ENCODE measurements around the gene RBP3. TPM values are rescaled to one million over a fixed set of nuclear protein-coding genes. Genes with fewer than 3 reads are reported as not detected.

RBP3 gene
- total and polyA plus RNA-seq, 2 of the 4 experiments (the other 2 are of a cell fraction): not detected

GRCh38 chr10:47359101-47359500, 10.9 kb downstream of the RBP3 start:
- DNase-seq (no peak), ATAC-seq (ENCODE audit: low read depth) (no peak)
- Histone ChIP-seq H3K18ac (ENCODE audit: low read depth, low read length) (no peak overlapping the region), H2BK15ac (ENCODE audit: low read depth, low read length) (no peak overlapping the region), H3K9me1 (ENCODE audit: insufficient read depth, low read length) (no peaks in the 10 kb centered on the region), H3K36me3 (ENCODE audit: control insufficient read depth, insufficient read depth, low read length) (no peaks in the 10 kb centered on the region), H3K27me3 (ENCODE audit: control insufficient read depth, insufficient read depth, low read length) (peaks cover 19% of the 10 kb centered on the region), H3K4me3 (ENCODE audit: insufficient read depth, low read depth, low read length) (no peak overlapping the region), H3K4me1 (ENCODE audit: control insufficient read depth, insufficient read depth, low read length) (no peaks in the 10 kb centered on the region), H3K14ac (replicated peaks; ENCODE audit: low read depth, low read length) (no peak overlapping the region), H2AK9ac (replicated peaks; ENCODE audit: low read depth, low read length, poor library complexity) (no peak overlapping the region), H4K91ac (ENCODE audit: insufficient read depth, low read depth, low read length) (no peak overlapping the region), H3K79me1 (ENCODE audit: low read depth in 1 of 2, low read length in 2 of 2) (no peaks in the 10 kb centered on the region), H2BK120ac (ENCODE audit: low read depth, low read length) (no peak overlapping the region), H3K23ac (ENCODE audit: low read depth, low read length) (no peak overlapping the region), H2AK5ac (ENCODE audit: low read depth, low read length) (no peak overlapping the region), H3K9ac (ENCODE audit: low read depth, low read length) (no peak overlapping the region), H2AFZ (replicated peaks; ENCODE audit: low read length, poor library complexity) (no peak overlapping the region), H4K20me1 (ENCODE audit: insufficient read depth, low read length) (no peaks in the 10 kb centered on the region), H4K8ac (ENCODE audit: low read depth in 2 of 2, low read length in 2 of 2) (no peak overlapping the region), H3K56ac (ENCODE audit: extremely low read depth, insufficient read depth, low read length) (no peak overlapping the region), H3K9me3 (ENCODE audit: control insufficient read depth, insufficient read depth, low read length) (no peaks in the 10 kb centered on the region), H4K5ac (ENCODE audit: low read depth, low read length) (no peak overlapping the region), H3K4me2 (ENCODE audit: low read depth, low read length) (no peak overlapping the region), H2BK20ac (ENCODE audit: low read depth, low read length) (no peak overlapping the region), H3K4ac (ENCODE audit: low read depth, low read length) (no peak overlapping the region), H3K27ac (ENCODE audit: insufficient read depth, low read length) (no peak overlapping the region), H2BK5ac (ENCODE audit: low read depth, low read length, poor library complexity, severe bottlenecking) (no peak overlapping the region)
- ChIA-PET CTCF (no interaction called here), POLR2A (ENCODE audit: unreplicated experiment) (interaction anchor here (0.6 kb wide), 1 partner anchor 43 kb away, joined by 3 read pairs; no protein-coding TSS in a partner anchor)
- intact Hi-C loops (cut with micrococcal nuclease) (no loop called here), in situ Hi-C loops (cut with MboI; ENCODE audit: low sequenced_read_pairs) (no loop called here), dilution Hi-C loops (cut with HindIII; ENCODE audit: low sequenced_read_pairs, unreplicated experiment) (no loop called here)
- TF ChIP-seq RFX5 (IDR thresholded peaks at IDR 0.05; ENCODE audit: low read depth, low read length): no peak
- TF ChIP-seq RAD21 (IDR thresholded peaks at IDR 0.05; ENCODE audit: low read length): no peak
- TF ChIP-seq NFE2L2 (IDR thresholded peaks at IDR 0.05; ENCODE audit: low read depth, low read length): no peak
- TF ChIP-seq, protein P1, sequence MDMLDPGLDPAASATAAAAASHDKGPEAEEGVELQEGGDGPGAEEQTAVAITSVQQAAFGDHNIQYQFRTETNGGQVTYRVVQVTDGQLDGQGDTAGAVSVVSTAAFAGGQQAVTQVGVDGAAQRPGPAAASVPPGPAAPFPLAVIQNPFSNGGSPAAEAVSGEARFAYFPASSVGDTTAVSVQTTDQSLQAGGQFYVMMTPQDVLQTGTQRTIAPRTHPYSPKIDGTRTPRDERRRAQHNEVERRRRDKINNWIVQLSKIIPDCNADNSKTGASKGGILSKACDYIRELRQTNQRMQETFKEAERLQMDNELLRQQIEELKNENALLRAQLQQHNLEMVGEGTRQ (IDR thresholded peaks at IDR 0.05; ENCODE audit: low read depth, low read length): no peak
- no peak for TF ChIP-seq CEBPB (IDR thresholded peaks at IDR 0.05; ENCODE audit: low read depth, low read length)
- no CpG with 5 or more reads among the region's 2 CpGs for WGBS, 2 experiments (ENCODE audit: extremely low coverage in 2 of 2, insufficient read length in 1 of 2)
- BruUV-seq (replicated peaks): no TSS peak

Measured in IMR-90 (cell line).